HG02763 (cell line): ENCODE measurements around the gene SYT2.
"Not testable (repeated sequence)": the region's sequence is repeated elsewhere in the genome, so short reads cannot be mapped to it uniquely, and the experiment has no call there.

Experiments used
- ATAC-seq: cut with Tn5 transposase; IDR thresholded peaks from one replicate; pipeline ENCODE4 v1.9.1; 2021; ENCODE audit warnings: mild to moderate bottlenecking, moderate library complexity; ENCODE audit not compliant: unreplicated experiment

The SYT2 gene

DNA sequence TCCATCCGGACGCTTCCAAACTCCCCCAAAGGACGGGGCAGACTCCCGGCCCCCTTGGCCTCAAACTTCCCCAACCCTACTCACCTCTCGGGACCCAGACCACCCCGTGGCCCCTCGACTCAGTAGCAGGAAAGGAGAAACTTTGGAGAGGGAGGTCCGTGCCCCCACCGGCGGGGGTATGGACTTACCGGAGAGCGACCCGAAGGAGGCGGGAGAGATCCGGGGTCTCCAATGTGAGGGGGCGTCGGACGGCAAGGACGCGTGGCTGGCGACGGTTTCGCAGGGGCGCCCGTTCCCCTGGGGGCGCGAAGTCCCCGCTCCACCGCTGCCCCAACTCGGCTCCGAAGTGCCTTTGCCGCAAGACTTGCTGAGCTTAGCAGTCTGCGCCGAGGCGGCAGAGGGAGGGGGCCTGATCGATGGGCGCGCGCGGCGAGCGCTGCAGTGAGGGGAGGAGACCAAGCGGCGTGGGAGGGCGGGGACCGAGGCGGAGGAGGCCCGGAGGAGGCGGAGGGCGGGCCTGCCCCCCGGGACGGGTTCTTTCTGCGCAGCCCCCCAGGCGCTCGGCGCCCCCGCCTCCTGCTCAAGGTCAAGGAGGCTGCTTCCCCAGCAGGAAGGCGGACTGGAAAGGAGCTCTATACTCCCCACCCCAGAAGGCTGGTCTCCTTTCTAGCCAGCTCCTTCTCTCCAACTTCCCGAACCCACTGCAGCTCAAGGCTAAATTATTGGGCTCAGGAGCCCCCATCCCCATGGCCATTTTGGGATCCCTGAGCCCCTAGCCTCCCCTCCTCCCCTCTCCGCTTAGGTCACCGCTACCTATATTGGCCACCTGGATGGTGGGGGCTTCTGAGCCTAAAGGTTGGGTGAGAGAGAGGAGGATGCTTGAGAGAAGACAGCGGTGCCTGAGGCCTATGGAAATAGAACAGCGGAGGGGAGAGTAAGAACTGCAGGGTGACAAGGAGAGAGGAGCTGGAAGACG lies at the start of gene SYT2:
Gene SYT2 (minus strand): TSS at position 385 of the 976 bp plus-strand sequence. CDS start 104,682 bp downstream, outside the sequence.
- ATAC-seq: no peak

- no peak for ATAC-seq
These were observed 46.1 kb upstream of the SYT2 start for GRCh38 chr1:202756391-202756790.

DNA sequence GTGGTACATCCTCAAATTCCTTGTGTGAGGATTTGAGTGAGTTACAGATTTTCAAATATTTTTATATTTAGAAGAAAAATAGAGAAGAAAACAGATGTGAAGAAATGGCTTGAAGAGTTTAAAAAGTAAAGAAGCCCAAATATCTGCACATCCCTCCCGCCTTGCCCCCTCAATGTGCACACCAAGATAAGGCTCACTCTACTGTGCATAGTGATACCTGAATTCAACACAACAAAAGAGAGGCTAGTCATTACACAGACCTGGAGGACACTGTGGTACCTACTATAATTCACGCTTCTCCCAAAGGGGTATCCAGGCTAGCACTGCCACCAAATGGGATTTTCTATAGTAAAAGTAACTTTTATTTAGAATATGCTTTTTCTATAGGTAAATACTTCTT lies 44.0 kb upstream of the SYT2 start:
- no peak for ATAC-seq

GRCh38 chr1:202752774-202753173 lies 42.5 kb upstream of the SYT2 start:
- ATAC-seq: no peak

GRCh38 chr1:202750761-202751160 lies 40.5 kb upstream of the SYT2 start:
- no peak for ATAC-seq

- no peak for ATAC-seq
These were observed 39.8 kb upstream of the SYT2 start for GRCh38 chr1:202750024-202750423.

DNA sequence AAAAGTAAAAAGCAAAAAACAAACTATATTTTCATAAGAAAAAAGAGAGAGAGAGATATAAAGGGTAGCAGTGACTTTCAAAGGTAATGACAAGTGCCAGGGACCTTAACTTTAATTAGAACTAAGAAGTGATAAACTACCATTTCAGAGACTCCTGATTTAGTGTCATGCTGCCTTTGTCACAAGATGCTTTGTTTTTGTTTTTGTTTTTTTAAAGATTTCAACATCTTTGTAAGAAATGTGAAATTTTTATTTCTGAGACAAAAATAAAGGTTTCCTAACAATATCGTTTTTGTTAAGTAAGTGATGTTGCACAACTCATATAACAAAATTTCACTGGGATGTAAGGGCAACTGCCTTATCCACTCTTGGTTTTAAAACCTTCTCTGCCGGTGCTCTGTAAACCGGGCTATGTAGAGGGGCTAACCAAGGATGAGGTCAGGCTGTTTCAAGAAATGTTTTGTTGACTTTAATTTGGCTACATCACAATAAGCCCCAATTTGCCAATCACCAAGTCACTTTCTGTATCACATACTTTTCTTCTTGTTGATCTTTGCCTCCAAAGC lies 35.2 kb upstream of the SYT2 start:
- ATAC-seq: no peak

DNA sequence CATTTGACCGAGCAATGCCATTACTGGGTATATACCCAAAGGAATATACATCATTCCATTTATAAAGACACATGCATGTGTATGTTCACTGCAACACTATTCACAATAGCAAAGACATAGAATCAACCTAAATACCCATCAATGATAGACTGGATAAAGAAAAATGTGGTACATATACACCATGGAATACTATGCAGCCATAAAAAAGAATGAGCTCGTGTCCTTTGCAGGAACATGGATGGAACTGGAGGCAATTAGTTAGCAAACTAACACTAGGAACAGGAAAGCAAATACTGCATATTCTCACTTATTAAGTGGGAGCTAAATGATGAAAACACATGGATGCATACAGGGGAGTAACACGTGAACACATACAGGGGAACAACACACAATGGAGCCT lies 34.5 kb upstream of the SYT2 start:
- not testable (repeated sequence) for ATAC-seq

DNA sequence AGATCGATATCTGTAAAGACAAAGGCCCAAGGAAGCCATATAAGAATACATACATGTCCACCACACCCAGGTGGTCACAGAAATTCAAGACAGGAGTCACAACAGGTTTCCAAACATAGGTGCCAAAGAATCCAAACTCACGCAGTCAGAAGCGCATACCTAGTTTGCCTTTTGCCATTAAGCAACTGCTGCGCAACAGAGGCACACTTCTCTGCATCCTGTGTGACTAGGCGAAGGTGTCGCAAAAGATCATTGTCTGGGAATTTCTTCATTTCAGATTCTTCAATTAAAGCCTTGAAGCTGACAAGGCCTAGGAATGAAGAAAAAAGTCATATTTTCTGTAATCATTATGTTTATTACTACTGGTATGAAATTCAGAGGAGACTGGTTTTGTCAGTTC lies 32.2 kb upstream of the SYT2 start:
- no peak for ATAC-seq

DNA sequence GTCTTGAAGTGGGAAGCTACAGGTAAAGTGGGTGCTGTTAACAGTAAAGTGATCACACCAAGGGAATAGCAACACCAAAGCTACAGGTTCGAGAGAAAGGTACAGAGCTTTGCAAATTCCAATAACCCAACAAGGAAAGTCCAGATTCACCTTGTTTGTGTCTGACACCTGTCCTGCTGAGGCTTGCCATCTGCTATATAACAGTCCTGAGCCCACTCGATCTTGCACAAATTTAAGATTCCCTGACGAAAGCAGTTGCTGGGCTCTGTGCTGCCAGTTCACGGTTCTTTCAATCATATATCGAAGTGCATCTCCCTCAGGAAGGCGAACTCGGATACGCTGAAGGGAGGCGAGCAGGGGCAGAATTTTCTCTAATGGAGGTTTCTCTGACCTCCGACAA lies 23.0 kb upstream of the SYT2 start:
- ATAC-seq: no peak

GRCh38 chr1:202728951-202729350 lies 18.7 kb upstream of the SYT2 start:
- no peak for ATAC-seq

GRCh38 chr1:202725526-202725925 lies 15.3 kb upstream of the SYT2 start:
- no peak for ATAC-seq

DNA sequence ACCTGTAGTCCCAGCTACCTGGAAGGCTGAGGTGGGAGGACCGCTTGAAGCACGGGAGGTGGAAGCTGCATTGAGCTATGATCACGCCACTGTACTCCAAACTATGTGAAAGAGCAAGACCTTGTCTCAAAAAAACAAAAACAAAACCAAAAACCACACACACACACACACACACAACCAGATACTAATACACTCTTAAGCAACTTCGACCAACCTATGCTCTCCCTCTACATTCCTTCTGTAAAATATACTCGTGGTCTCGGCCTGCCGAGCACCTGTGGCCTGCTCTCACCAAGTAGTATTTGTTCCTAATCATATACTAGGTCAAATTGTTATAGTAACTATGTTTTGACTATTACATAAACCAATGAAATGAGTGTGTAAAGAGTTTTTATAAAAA lies 13.5 kb upstream of the SYT2 start:
- no peak for ATAC-seq

DNA sequence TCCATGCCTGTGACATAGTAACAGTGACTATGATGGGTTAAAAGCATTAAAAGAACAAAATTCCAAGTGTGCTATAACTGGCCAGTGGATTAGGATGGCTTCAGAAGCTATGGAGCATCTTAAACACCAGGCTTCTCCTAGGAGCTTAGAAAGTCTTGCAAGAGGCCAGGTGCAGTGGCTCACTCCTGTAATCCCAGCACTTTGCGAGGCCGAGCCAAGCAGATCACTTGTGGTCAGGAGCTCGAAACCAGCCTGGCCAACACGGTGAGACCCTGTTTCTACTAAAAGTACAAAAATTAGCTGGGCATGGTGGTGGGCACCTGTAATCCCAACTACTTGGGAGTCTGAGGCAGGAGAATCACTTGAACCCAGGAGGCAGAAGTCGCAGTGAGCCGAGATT lies 12.8 kb upstream of the SYT2 start:
- not testable (repeated sequence) for ATAC-seq

DNA sequence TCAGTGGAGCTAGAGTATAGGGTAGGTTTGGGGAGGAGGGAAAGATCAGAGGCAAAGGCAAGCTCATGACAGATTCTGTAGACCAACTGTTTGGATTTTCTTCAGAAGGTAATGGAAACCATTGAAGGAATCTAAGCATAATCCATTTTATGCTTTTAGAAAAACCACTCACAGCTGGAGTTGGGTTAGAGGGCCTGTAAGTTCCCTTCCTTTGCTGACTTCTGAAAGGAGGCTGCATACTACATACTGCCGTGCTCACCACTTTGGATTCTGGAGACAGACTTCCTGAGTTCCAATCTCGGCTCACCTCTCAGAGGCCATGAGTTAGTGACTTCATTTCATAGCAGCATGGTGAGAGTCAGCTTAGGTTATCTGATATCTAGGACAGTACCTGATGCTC lies 6.4 kb upstream of the SYT2 start:
- no peak for ATAC-seq

GRCh38 chr1:202714202-202714601 lies 3.9 kb upstream of the SYT2 start:
- not testable (repeated sequence) for ATAC-seq

DNA sequence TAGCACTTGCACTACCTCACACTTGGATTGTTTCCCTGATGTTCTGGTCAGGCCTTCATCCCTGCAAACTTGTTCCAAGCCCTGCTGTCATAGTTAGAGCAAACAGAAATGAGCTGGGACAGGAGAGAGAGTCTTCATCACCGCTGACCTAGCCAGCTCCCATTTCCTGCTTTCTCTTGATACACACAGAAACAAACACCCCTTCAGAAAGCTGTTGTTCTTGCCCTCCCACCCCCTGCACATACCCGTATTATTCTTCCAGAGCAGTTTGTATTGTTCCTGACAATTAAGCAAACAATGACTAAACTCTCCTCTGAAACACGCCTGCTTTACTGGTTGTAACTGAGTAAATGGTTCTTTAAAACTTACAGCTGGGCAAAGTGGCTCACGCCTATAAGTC lies 2.9 kb upstream of the SYT2 start:
- ATAC-seq: no peak

GRCh38 chr1:202711949-202712635 lies 1.8 kb upstream of the SYT2 start:
- ATAC-seq: no peak

- no peak for ATAC-seq
These were observed 795 bp downstream of the SYT2 start for GRCh38 chr1:202709276-202710041.

GRCh38 chr1:202708456-202709275 lies 1.6 kb downstream of the SYT2 start:
- no peak for ATAC-seq
